ENCODE data around the gene ALG12. TPM values are rescaled to one million over a fixed set of nuclear protein-coding genes. Genes with fewer than 3 reads are reported as not detected.
A peak's percentile ranks its signal among the peaks of the same experiment; 100 is the strongest.
"Not testable (repeated sequence)": the region's sequence is repeated elsewhere in the genome, so short reads cannot be mapped to it uniquely, and the experiment has no call there.

Gene ALG12
- total RNA-seq, 1 experiment from 2014 or later = 19.6 TPM

GRCh38 chr22:49852568-49852897 lies 65.7 kb downstream of the ALG12 start:
- H3K36me3 ChIP-seq; DNase-seq (ENCODE audit: low read depth in 1 of 2, low spot score in 2 of 2); H3K9me3 ChIP-seq (replicated peaks): not testable (repeated sequence)
- peaks cover 17% of the 10 kb centered on the region for H3K4me1 ChIP-seq (replicated peaks)
- H3K27me3 ChIP-seq (replicated peaks) = peaks cover 34% of the 10 kb centered on the region
- H3K4me3 ChIP-seq = peak overlapping the region; percentile 56
- H3K27ac ChIP-seq = peak overlapping the region; percentile 85

GRCh38 chr22:49850959-49851802 lies 67.1 kb downstream of the ALG12 start:
- DNase-seq (ENCODE audit: low read depth in 1 of 2, low spot score in 2 of 2) = no peak
- H3K9me3 ChIP-seq (replicated peaks) = no peaks in the 10 kb centered on the region; the same call in 1 of the 2 replicates

More at GRCh38 chr22:49850959-49851802, 67.1 kb downstream of the ALG12 start:
- peaks cover 17% of the 10 kb centered on the region for H3K4me1 ChIP-seq (replicated peaks)
- H3K27ac ChIP-seq = no peak overlapping the region
- H3K4me3 ChIP-seq = no peak overlapping the region
- H3K27me3 ChIP-seq (replicated peaks) = peaks cover 45% of the 10 kb centered on the region
- H3K36me3 ChIP-seq = no peaks in the 10 kb centered on the region

Other genes starting within 250 kb of the ALG12 start
- gene BRD1, start 90.6 kb downstream of the ALG12 start, total RNA-seq (2014; rRNA removed; shearing (Covaris generic)) = 25.1 and 28.2 TPM in 2 replicates
- 9.8 and 11.7 TPM in 2 replicates for gene ZBED4, start 64.6 kb downstream of the ALG12 start, total RNA-seq (2014; rRNA removed; shearing (Covaris generic))
- gene CRELD2, start 196 bp upstream of the ALG12 start, total RNA-seq (2014; rRNA removed; shearing (Covaris generic)) = 88.0 and 145 TPM in 2 replicates
- 53.0 and 55.8 TPM in 2 replicates for gene PIM3, start 42.3 kb upstream of the ALG12 start, total RNA-seq (2014; rRNA removed; shearing (Covaris generic))
- not detected in 2 replicates for gene IL17REL, start 94.3 kb upstream of the ALG12 start, total RNA-seq (2014; rRNA removed; shearing (Covaris generic))
- gene TTLL8, start 139.9 kb upstream of the ALG12 start, total RNA-seq (2014; rRNA removed; shearing (Covaris generic)) = not detected in 2 replicates
- gene MLC1, start 167.0 kb upstream of the ALG12 start, total RNA-seq (2014; rRNA removed; shearing (Covaris generic)) = 0.03 and 0.38 TPM in 2 replicates
- gene MOV10L1, start 171.6 kb upstream of the ALG12 start, total RNA-seq (2014; rRNA removed; shearing (Covaris generic)) = 0.97 and 1.7 TPM in 2 replicates

Data from SJSA1 (cell line).